ACHN (cell line): ENCODE measurements around the gene ANK2.
"Not testable (repeated sequence)": the region's sequence is repeated elsewhere in the genome, so short reads cannot be mapped to it uniquely, and the experiment has no call there.

Source experiments
- DNase-seq: peaks from one replicate; pipeline ENCODE4 v3.0.0-alpha.2; 2015
- in situ Hi-C: cut with HindIII; loops from 2 replicates; pipeline ENCODE4 v1.10.0; 2017; ENCODE audit warnings: low sequenced_read_pairs, low pct_ligation_motif_present, low pct_unique_long_range_greater_than_20kb

Gene ANK2

DNA sequence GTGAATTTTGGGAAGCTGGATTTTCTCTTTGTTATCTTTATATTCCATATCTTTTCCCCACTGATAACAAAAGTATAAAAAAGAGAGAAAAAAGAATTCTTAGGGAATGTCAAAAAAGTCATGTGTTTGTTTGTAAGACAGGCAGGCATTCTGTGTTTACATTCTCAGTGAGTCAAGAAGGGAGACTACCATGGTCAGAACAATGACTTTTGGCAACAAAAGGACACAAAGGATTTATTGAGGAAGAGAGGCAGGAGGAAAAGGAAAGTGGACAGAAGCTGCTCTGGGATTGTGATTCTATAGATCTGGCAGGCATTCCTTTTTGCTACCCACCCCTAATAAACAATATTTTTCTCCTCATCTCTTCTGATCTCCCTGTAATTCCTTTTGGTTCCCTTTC is 5.9 kb upstream of the ANK2 start:
- in situ Hi-C loops = no loop called here
- no peak for DNase-seq

DNA sequence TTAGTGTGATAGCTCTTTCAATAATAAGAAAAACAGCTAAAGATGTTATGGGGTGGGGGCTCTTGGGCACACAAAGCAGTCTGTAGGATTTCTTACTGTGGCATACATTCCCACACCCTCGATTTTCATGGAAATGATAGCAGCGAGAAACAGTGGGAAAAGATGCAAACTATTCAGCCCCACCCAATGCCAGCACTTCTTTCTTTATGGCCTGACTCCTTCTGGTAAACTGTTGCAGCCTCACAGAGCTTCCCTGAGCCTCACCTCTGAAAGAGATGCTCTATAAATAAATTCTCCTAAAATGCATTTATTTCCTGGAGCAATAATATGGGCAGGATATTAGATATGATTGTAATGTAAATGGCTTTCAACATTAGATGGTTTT is 910 bp downstream of the ANK2 start:
- in situ Hi-C loops = no loop called here
- no peak for DNase-seq

DNA sequence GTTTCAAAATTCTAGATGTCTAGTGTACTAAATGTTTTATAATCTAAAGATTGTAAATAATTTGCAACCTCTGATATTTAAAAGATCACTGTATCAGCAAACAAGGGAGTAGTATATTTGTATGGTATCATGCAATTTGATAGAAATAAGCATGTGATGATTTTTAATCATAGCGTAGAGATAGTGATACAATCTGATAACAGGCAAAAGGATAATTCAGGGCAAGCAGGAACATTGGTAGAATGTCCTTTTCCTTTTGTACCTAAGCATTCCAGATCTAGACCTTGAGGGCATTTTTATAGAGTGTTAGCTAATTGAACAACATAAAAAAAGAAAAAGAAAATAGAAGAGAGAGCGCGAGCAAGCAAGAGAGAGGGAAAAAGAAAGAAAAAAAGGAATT is 1.4 kb downstream of the ANK2 start:
- no peak for DNase-seq
- in situ Hi-C loops = no loop called here

DNA sequence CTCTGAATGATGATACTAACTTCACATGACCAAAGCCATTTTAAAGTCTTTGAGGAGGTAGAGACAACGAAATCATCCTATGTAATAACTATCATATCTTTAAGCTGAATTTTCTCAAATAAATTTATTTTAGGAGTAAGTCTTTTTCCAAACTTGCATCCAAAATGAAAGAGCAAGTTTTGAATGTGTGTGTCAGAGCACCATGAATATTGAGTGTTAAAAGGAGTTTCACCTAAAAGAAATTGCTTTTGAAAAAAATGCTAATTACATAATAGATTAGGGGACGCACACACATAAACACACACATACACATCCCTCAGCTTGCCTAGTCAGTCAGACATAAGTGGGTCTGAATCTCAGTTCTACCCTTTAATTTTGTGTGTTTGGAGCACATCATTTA is 1.9 kb downstream of the ANK2 start:
- DNase-seq = no peak
- in situ Hi-C loops = no loop called here

DNA sequence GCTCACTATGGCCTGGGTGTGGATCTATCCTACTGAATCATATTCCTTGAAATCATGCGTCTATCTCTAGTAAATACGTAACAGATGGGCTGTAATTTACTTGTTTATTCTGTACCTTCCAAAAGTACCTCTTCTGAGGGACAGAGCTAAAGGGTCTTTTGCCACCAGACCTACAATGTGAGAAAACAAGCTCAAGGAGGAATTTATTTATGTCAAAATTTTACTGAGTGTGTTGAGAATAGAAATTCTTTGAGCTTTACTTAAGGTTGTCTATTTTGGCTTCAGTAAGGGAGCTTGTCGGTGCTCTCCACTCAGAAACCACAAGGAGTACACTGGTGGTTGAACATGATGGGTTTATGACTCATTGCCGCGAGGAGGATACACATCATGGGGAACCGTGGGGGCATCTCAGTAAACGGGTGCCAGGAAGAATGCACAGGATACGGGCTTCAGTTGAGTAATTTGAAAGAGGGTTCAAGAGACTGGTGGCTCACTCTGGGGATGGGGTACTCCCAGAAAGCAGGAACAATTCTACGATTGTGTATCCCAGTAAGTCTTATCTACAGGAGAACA is 3.0 kb downstream of the ANK2 start:
- peak; percentile 90 for DNase-seq
- in situ Hi-C loops = no loop called here

DNA sequence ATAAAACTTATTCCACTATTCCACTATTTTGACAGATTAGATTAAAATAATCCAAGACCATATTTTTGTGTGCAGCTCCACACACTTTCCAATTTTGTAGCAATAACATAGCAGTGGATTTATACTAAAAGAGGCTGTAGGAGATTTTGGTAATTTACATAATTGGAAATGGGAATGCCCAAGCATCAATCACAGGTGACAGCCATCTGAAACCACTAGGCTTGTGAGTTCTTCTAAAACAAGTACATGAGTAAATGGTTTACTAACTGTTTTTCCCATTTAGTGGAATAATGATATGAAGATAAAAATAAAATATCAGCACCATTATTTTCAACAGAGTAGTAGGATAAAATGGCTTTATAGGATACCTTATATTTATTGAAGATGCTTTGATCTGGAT is 4.4 kb downstream of the ANK2 start:
- no peak for DNase-seq
- in situ Hi-C loops = no loop called here

DNA sequence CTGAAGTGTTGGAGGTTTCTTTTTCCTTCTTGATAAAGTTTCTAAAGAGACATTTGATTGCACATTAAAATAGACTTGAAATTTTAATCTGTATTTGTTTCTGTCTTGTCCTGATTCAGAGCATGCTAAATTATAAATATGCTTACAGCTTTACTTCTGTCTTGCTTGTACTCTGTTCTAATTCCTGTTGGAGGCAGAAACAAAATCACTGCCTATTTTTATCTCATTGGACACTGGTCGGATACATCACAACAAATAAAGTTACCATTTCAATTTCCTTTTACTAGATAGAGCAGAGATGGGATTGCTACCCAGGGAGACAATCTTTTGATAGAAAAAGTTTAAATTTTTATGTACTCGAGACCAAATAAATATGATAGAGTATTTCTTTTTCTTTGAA is 6.9 kb downstream of the ANK2 start:
- no peak for DNase-seq
- in situ Hi-C loops = no loop called here

DNA sequence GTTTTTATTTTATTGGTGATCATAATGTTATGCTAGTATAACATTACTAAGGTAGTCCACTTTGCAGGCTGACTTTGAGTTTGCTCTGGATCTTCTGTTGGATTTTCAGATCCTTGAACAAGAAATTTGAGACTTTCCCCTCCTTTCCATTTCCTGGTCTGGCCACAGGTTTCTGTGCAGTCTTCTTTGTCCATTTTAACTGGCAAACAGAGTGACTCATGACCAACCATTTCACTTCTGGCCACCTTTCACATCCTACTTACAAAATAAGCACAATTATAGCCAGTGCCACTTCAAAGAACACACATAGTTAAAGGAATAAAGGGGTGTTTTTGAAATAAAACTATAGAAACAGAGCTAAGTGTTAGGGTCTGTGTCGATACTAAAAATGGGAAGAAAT is 8.4 kb downstream of the ANK2 start:
- peak; percentile 50 for DNase-seq
- in situ Hi-C loops = no loop called here

DNA sequence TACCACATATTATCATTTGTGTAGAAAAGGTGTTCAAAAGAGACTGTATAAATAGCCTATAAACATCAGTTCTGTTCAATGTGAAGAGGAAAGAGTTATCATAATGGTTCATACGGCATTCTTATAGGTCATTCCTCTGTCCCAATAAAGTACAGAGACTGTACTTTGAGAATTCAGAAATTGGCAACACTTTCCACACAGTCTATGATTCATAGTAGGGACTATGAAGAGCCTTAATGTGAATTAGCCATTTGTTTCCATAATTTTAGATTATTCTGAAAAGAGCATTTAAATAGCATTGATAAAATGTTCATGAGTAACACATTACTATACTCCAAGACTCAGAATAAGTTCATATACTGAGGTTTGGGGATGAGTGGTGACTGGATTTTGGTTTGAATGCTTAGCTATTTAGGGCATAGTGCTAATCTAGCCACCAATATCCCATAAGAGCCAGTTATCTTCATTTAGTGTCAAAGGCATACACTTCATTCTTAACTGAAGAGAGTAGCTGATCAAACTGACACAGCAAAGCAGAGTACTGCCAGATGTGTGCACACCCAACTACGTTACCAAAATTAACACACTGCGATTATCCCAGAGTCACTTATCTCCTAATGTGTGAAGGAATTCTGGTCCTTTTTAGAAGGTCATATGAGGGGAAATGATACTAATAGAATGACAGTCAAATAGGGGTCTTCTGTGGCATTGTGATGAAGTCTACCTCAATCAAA is 10.2 kb downstream of the ANK2 start:
- no peak for DNase-seq
- in situ Hi-C loops = no loop called here

DNA sequence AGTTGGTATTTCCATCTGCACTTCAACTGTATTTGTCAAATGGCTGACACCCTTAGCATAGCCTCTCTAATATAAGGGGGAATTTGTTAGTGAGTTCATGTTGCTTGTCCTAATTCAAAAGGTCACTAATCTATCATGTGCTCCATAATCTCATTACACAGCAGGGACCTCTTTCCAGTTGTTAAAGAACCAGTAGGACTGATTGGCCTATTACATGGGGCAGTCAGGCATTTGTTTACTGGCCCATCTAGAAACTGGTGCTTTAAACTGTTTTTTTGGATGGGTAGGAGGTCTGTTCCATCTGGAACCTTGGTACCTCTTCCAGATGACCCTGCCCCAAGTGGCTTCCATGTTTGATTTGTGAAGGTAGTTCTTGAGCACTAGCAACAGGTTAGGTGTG is 11.4 kb downstream of the ANK2 start:
- no peak for DNase-seq
- in situ Hi-C loops = no loop called here

DNA sequence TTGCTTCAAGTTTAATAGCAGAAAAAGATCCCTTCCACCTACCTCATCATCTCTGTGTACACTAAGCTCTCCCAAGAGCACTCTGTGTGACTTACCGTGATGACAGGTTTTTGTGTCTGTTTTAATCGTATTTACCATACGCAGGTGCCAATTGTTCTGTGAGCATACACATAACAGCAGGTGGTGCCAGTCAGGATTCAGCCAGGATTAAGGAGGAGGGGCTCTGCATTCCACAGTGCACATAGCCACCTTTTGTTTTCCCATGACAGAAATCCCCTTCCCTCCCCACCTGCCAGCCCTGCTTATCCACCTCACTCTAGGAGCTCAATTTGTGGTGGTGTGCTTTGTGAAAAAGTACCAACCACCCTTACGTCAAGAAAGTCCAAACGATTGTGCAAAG is 14.8 kb downstream of the ANK2 start:
- in situ Hi-C loops = no loop called here

DNA sequence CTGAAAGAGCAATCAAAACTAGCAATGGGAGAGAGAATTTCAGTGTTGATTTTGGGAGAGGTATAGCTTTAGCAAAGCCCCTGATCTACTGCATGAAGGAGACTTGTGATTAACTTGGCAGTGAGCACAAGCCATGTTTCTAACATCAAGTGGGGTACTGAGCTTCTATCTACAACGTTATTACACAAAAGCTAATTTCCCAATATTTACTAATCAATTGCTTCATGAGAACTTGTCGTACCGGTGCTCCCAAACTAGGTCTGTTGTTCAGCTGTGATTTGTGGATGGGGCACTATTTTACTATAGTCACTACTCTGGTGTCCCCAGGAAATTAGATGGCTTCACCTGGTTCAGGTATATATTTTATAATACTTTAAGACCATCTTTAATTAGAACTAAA is 16.2 kb downstream of the ANK2 start:
- in situ Hi-C loops = no loop called here
- no peak for DNase-seq

More for the DNA sequence above, 14.8 kb downstream of the ANK2 start:
- no peak for DNase-seq

DNA sequence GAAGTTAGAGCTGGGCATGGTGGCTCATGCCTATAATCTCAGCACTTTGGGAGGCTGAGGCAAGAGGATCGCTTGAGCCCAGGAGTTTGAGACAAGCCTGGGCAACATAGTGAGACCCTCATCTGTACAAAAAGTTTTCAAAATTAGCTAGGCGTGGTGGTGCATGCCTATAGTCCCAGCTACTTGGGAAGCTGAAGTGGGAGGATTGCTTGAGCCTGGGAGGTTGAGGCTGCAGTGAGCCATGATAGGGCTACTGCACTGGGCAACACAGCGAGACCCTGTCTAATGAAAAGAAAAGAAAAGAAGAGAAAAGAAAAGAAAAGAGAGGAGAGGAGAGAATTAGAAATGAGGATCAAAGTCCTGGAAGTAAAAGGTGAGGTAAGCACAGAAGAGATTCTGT is 19.3 kb downstream of the ANK2 start:
- DNase-seq, in situ Hi-C loops: not testable (repeated sequence)

DNA sequence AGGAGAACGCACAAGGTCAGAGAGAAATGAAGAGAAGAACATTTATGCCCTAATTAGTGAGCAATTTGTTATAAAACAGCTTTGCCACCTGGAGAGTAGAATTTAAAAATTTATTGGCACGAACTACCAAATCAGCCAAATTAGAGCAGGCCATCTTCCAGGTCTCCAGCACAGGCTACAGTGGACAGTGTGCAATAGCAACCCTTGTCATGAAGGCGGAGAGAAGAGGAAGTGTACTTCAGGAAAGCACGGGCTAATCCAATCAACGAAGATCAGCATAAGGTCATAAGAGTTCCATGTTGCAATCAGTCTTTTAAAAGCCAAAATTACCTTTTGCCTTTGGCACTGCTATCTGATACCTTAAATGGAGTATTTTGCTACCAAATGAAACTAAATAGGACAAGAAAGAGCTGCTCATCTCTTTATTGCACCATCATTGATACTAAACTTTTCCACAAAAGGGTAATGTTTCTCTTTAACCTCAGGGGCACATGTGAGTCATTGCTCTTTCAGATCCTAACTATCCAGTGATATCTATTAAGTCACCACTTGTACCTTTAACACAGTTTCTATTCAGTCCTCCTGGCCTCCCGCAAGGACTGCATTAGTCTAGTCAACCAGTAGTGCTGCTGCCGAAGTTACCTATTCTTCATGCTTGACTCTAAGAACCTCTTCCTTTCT is 19.9 kb downstream of the ANK2 start:
- DNase-seq = peak; percentile 44
- in situ Hi-C loops = no loop called here

DNA sequence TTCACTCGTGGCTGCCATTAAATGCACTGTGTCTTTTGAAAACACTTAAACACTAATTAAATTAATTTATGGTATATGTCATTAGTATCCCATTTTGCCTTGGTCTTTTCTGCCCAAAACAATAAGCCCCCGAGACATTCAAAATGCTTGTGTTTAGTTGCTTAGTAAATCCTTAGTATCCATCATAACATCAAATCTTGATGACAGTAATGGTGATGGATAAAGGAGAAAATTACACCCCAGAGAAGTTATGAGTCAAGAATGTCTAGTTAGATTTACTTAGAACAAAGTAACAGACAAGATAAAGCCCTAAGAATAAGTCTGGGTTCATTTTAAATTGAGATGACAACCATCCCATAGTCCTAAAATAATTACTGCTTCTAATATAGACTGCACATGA is 21.3 kb downstream of the ANK2 start:
- no peak for DNase-seq
- in situ Hi-C loops = no loop called here

DNA sequence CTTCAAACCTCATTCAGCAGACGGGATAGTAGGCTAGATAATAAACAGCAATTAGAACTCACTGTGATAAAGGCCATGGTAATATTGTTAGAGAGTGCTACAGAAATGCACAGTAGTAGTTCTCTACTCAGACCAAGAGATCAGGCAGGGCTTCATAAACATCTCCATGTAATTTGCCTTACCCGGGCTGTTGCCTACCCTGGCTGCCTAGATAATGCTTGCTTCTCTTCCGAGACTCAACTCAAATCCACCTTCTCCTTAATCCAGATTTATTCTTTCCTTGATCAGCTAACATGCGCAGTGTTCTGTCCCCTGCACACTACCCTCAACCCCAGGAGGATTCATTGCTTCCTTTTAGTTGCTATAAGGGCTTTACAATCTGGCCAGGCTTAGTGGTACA is 21.8 kb downstream of the ANK2 start:
- DNase-seq = no peak
- in situ Hi-C loops = no loop called here

DNA sequence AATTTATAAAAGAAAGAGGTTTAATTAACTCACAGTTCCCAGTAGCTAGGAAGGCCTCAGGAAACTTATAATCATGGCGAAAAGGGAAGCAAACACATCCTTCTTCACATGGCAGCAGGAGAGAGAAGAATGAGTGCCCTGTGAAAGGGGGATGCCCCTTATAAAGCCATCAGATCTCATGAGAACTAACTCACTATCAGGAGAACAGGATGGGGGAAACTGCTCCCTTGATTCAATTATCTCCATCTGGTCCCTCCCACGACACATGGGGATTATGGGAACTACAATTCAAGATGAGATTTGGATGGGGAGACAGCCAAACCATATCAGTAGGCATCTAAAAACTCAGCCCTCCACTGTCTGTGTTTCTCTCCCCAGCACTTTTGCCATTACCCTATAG is 22.4 kb downstream of the ANK2 start:
- in situ Hi-C loops = no loop called here
- no peak for DNase-seq

DNA sequence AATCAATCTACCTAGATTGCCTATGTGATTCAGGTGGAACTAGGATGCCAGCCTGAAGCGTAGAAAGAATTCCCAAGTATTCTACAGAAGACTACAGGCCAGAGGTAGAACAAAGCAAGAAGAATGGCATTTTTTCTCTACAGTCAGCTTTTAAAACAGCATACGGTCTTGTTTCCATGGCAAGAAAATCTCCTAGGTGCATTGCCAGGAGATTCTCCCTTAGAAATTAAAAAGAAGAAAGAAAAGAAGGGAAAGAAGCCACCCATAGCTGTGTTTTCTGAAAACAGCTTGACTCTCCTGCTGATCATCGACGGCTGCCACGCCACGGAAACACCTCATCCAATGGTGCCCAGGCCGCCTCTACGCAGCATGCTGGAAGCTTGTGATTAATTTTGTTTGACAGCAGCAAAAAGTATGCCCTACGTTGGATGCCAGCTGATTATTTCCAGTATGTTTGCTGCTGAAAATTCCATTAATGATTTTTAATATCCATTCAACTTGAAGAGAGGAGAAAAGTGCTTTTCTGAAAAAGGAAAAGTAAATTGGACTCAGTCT is 24.1 kb downstream of the ANK2 start:
- DNase-seq = no peak
- in situ Hi-C loops = no loop called here

DNA sequence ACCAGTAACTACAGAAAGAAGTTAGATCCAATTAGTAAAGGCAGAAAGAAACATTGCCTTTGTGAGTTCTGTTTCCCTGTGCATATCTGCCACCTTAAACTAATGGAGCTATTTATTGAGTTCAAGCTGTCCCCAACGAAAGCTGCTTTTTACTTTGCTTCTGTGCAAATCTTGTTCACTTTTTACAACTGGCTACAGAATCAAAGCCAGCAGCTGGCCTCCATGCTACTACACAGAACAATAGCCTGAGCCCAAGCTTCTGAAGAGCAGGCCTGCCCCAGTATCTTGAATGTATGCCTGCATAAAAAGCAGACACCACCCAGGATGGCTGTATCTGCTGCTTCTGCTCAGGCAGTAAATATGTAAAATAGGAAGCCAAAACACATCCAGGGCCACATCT is 28.1 kb downstream of the ANK2 start:
- no peak for DNase-seq
- in situ Hi-C loops = no loop called here

DNA sequence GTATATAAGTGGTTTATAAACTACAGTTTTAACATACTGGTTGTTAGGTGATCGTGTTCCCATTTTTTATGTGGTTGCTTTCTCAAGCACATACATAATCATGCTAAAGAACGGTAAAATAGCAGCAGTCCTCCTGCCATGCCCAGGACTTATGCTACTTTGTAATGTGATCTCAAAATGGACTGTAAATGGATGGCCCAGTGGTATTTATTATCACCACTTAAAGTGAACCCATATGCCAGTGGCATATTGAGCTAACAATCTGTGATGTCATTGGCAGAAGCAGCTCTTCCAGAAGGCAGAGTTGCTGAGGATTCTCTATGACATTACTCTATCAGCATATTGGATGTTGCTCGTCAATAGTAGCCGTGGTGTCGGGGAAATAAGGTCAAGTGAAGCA is 28.6 kb downstream of the ANK2 start:
- no peak for DNase-seq
- in situ Hi-C loops = no loop called here
